Activated naive CD4-positive, alpha-beta T cell treated with anti-CD3 and anti-CD28 coated beads, Interleukin-2, amount 50 U/mL, for 24 hours (primary cell): ENCODE data around the gene PLXNB1.
A peak's percentile ranks its signal among the peaks of the same experiment; 100 is the strongest.
"Not testable (repeated sequence)": the region's sequence is repeated elsewhere in the genome, so short reads cannot be mapped to it uniquely, and the experiment has no call there.

ENCODE experiments used
- H3K27ac Mint-ChIP-seq: one replicate; pipeline ENCODE4 v1.8.0; 2021; ENCODE audit warnings: mild to moderate bottlenecking, mixed read lengths
- H3K27me3 Mint-ChIP-seq: one replicate; pipeline ENCODE4 v1.8.0; 2021; ENCODE audit warnings: mixed read lengths
- H3K36me3 Mint-ChIP-seq: one replicate; pipeline ENCODE4 v1.8.0; 2021; ENCODE audit warnings: mixed read lengths
- H3K4me1 Mint-ChIP-seq: one replicate; pipeline ENCODE4 v1.8.0; 2021; ENCODE audit warnings: mixed read lengths
- H3K4me3 Mint-ChIP-seq: one replicate; pipeline ENCODE4 v1.8.0; 2021; ENCODE audit warnings: mild to moderate bottlenecking, mixed read lengths
- H3K9me3 Mint-ChIP-seq: one replicate; pipeline ENCODE4 v1.8.0; 2021; ENCODE audit warnings: mixed read lengths

The PLXNB1 gene

GRCh38 chr3:48467110-48467454, 37.2 kb upstream of the PLXNB1 start:
- H3K9me3 Mint-ChIP-seq = no peaks in the 10 kb centered on the region
- H3K4me3 Mint-ChIP-seq = peak overlapping the region; percentile 94
- H3K27ac Mint-ChIP-seq = peak overlapping the region; percentile 95
- peaks cover 3% of the 10 kb centered on the region for H3K36me3 Mint-ChIP-seq
- H3K27me3 Mint-ChIP-seq = no peaks in the 10 kb centered on the region
- H3K4me1 Mint-ChIP-seq = peaks cover 54% of the 10 kb centered on the region

GRCh38 chr3:48466386-48467109, 36.7 kb upstream of the PLXNB1 start:
- Mint-ChIP-seq H3K4me1 (peaks cover 54% of the 10 kb centered on the region), H3K4me3 (peak overlapping the region; percentile 94), H3K27ac (peak overlapping the region; percentile 95), H3K36me3 (peaks cover 3% of the 10 kb centered on the region), H3K27me3 (no peaks in the 10 kb centered on the region), H3K9me3 (no peaks in the 10 kb centered on the region)

GRCh38 chr3:48465531-48466378, 35.9 kb upstream of the PLXNB1 start:
- Mint-ChIP-seq H3K4me3 (peak overlapping the region; percentile 94), H3K4me1 (peaks cover 54% of the 10 kb centered on the region), H3K9me3 (no peaks in the 10 kb centered on the region), H3K27ac (peak overlapping the region; percentile 95), H3K27me3 (no peaks in the 10 kb centered on the region), H3K36me3 (peaks cover 5% of the 10 kb centered on the region)

GRCh38 chr3:48465237-48465530, 35.3 kb upstream of the PLXNB1 start:
- Mint-ChIP-seq H3K36me3 (peaks cover 7% of the 10 kb centered on the region), H3K27ac (peak overlapping the region; percentile 95), H3K27me3 (no peaks in the 10 kb centered on the region), H3K4me1 (peaks cover 54% of the 10 kb centered on the region), H3K9me3 (no peaks in the 10 kb centered on the region), H3K4me3 (peak overlapping the region; percentile 94)

GRCh38 chr3:48464713-48465221, 34.9 kb upstream of the PLXNB1 start:
- no peak overlapping the region for H3K27ac Mint-ChIP-seq
- peak overlapping the region; percentile 94 for H3K4me3 Mint-ChIP-seq
- H3K9me3 Mint-ChIP-seq = no peaks in the 10 kb centered on the region
- no peaks in the 10 kb centered on the region for H3K27me3 Mint-ChIP-seq
- peaks cover 52% of the 10 kb centered on the region for H3K4me1 Mint-ChIP-seq
- peaks cover 7% of the 10 kb centered on the region for H3K36me3 Mint-ChIP-seq

GRCh38 chr3:48463703-48464102, 33.8 kb upstream of the PLXNB1 start:
- Mint-ChIP-seq H3K4me3 (no peak overlapping the region), H3K27me3 (no peaks in the 10 kb centered on the region), H3K36me3 (peaks cover 7% of the 10 kb centered on the region), H3K4me1 (peaks cover 41% of the 10 kb centered on the region), H3K9me3 (no peaks in the 10 kb centered on the region), H3K27ac (no peak overlapping the region)

- H3K4me1 Mint-ChIP-seq = peaks cover 22% of the 10 kb centered on the region
- H3K36me3 Mint-ChIP-seq, H3K27ac Mint-ChIP-seq, H3K27me3 Mint-ChIP-seq, H3K9me3 Mint-ChIP-seq, H3K4me3 Mint-ChIP-seq: not testable (repeated sequence)
Observed at GRCh38 chr3:48461767-48462166, 31.9 kb upstream of the PLXNB1 start.

GRCh38 chr3:48460517-48460902, 30.6 kb upstream of the PLXNB1 start:
- Mint-ChIP-seq H3K9me3 (no peaks in the 10 kb centered on the region), H3K36me3 (peaks cover 3% of the 10 kb centered on the region), H3K4me1 (peaks cover 15% of the 10 kb centered on the region), H3K27ac (peak overlapping the region; percentile 55), H3K4me3 (no peak overlapping the region), H3K27me3 (no peaks in the 10 kb centered on the region)

GRCh38 chr3:48459773-48460516, 30.1 kb upstream of the PLXNB1 start:
- no peaks in the 10 kb centered on the region for H3K9me3 Mint-ChIP-seq
- H3K4me3 Mint-ChIP-seq = no peak overlapping the region
- no peaks in the 10 kb centered on the region for H3K27me3 Mint-ChIP-seq
- H3K36me3 Mint-ChIP-seq = peaks cover 5% of the 10 kb centered on the region
- H3K4me1 Mint-ChIP-seq = peaks cover 10% of the 10 kb centered on the region
- no peak overlapping the region for H3K27ac Mint-ChIP-seq

GRCh38 chr3:48459331-48459730, 29.4 kb upstream of the PLXNB1 start:
- Mint-ChIP-seq H3K27me3 (no peaks in the 10 kb centered on the region), H3K27ac (no peak overlapping the region), H3K4me3 (no peak overlapping the region), H3K36me3 (peaks cover 6% of the 10 kb centered on the region), H3K9me3 (no peaks in the 10 kb centered on the region), H3K4me1 (peaks cover 10% of the 10 kb centered on the region)

GRCh38 chr3:48456456-48456855, 26.6 kb upstream of the PLXNB1 start:
- no peaks in the 10 kb centered on the region for H3K27me3 Mint-ChIP-seq
- no peak overlapping the region for H3K4me3 Mint-ChIP-seq
- H3K4me1 Mint-ChIP-seq = peaks cover 10% of the 10 kb centered on the region
- no peak overlapping the region for H3K27ac Mint-ChIP-seq
- peaks cover 12% of the 10 kb centered on the region for H3K36me3 Mint-ChIP-seq
- no peaks in the 10 kb centered on the region for H3K9me3 Mint-ChIP-seq

- Mint-ChIP-seq H3K4me3 (no peak overlapping the region), H3K9me3 (no peaks in the 10 kb centered on the region), H3K4me1 (peaks cover 21% of the 10 kb centered on the region), H3K27ac (no peak overlapping the region), H3K27me3 (no peaks in the 10 kb centered on the region), H3K36me3 (peaks cover 13% of the 10 kb centered on the region)
Observed at GRCh38 chr3:48451270-48451669, 21.4 kb upstream of the PLXNB1 start.

GRCh38 chr3:48446425-48447193, 16.7 kb upstream of the PLXNB1 start, which contains the start of gene ATRIP:
Gene ATRIP, plus strand, starts transcription at chr3:48446737. Its CDS starts 109 bp downstream, at chr3:48446846.
- Mint-ChIP-seq H3K4me3 (peak within 1 kb of the TSS; percentile 92), H3K36me3 (peaks cover 7% of the 10 kb centered on the region), H3K4me1 (peaks cover 41% of the 10 kb centered on the region), H3K9me3 (no peaks in the 10 kb centered on the region), H3K27ac (peak within 1 kb of the TSS; percentile 80), H3K27me3 (no peaks in the 10 kb centered on the region)

- H3K27me3 Mint-ChIP-seq = no peaks in the 10 kb centered on the region
- peaks cover 45% of the 10 kb centered on the region for H3K4me1 Mint-ChIP-seq
- peaks cover 8% of the 10 kb centered on the region for H3K36me3 Mint-ChIP-seq
- H3K9me3 Mint-ChIP-seq = no peaks in the 10 kb centered on the region
- peak overlapping the region; percentile 80 for H3K27ac Mint-ChIP-seq
- H3K4me3 Mint-ChIP-seq = peak overlapping the region; percentile 92
Observed at GRCh38 chr3:48446043-48446424, 16.1 kb upstream of the PLXNB1 start.

- Mint-ChIP-seq H3K4me3 (peak overlapping the region; percentile 92), H3K36me3 (peaks cover 8% of the 10 kb centered on the region), H3K9me3 (no peaks in the 10 kb centered on the region), H3K27me3 (no peaks in the 10 kb centered on the region), H3K27ac (peak overlapping the region; percentile 30), H3K4me1 (peaks cover 45% of the 10 kb centered on the region)
Observed at GRCh38 chr3:48445277-48445882, 15.5 kb upstream of the PLXNB1 start.
